SW480 (cell line): ENCODE data around the gene PACSIN3.
A peak's percentile ranks its signal among the peaks of the same experiment; 100 is the strongest.
"Not testable (repeated sequence)": the region's sequence is repeated elsewhere in the genome, so short reads cannot be mapped to it uniquely, and the experiment has no call there.

Source experiments
- DNase-seq: peaks from one replicate; pipeline ENCODE4 v3.0.0-alpha.2; 2016; ENCODE audit warnings: low spot score

PACSIN3 gene

GRCh38 chr11:47186076-47186699 is at the start of gene PACSIN3:
Gene PACSIN3 (minus strand): TSS chr11:47186434. CDS start chr11:47182727, 3,707 bp downstream.
- peak; percentile 48 for DNase-seq

DNA sequence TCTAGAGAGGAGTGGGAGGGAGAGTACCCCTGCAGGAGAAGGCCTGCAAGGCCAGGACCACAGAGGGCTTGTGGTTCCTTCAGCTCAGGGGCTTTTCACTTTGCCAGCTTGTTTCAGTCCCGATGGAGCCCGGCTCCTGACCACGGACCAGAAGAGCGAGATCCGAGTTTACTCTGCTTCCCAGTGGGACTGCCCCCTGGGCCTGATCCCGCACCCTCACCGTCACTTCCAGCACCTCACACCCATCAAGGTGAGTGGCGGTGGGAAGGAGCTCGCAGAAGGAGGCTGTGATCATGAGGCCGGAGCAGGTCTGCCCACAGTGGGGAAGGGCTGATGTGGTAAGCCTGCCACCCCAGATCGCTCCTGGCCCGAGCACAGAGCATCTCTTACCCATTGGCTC is 48.9 kb upstream of the PACSIN3 start:
- no peak for DNase-seq

DNA sequence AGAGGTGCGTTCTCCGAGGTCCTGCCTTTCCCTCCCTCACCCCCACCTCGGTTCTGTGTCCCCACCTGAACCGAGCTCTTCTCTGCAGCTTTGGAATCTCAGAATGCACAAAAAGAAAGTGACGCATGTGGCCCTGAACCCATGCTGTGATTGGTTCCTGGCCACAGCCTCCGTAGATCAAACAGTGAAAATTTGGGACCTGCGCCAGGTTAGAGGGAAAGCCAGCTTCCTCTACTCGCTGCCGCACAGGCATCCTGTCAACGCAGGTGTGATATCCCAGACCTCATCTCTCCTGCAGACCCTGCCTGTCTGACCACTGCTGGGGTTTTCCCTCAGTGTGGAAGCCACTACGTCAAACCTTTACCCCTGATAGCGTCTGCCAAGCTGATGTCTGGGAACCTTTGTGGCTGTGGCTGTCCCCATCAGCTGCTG is 48.5 kb upstream of the PACSIN3 start:
- peak; percentile 49 for DNase-seq

DNA sequence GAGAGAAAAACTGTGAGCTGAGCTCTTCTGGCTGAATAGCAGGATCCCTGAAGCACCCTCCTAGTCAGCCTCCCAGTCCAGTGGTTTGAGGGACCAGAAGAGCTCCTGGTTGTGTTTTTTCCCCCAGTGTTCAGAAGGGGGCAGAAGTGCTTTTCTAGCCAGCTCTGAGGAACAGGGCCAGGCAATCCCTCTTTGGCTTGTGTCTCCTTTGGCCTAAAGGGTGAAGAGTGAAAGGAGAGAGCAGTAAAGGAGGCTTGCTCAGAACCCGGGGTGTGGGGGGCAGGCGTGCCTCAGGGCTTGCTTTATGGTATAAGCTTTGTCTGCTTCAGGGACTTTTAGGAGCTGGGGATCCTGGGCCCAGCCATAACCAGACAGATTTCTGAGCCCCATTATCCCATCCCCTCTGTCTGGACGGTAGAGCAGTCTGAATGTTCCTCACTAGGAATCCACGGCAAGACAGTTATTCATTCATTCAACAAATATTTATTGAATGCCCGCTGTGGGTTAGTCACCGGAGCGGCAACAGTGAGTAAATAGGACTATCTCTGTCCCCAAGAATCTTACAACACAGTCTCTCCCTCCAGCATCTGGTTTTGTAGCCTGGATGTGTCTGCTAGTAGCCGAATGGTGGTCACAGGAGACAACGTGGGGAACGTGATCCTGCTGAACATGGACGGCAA is 47.9 kb upstream of the PACSIN3 start:
- DNase-seq: peak; percentile 60

- DNase-seq: no peak
Measured at GRCh38 chr11:47233051-47233450, 46.8 kb upstream of the PACSIN3 start.

DNA sequence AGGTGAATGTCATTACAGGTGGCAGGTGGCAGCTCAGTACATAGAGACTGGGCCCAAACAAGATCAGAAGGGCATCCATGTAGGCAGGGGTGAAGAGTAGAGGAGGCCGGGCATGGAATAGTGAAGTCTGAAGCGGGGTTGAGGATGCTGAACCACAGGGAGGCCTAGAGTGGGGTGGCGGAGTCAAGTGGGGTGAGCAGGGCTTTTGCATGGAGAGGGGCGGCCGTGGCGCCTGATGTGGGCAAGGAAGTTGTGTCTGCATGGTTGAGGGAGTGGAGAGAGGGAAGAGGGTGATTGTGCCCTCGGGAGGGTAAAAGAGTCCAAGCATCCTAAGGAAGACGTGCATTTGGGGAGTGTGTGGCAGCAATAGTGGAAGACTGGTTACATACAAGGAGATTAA is 42.9 kb upstream of the PACSIN3 start:
- DNase-seq: no peak

DNA sequence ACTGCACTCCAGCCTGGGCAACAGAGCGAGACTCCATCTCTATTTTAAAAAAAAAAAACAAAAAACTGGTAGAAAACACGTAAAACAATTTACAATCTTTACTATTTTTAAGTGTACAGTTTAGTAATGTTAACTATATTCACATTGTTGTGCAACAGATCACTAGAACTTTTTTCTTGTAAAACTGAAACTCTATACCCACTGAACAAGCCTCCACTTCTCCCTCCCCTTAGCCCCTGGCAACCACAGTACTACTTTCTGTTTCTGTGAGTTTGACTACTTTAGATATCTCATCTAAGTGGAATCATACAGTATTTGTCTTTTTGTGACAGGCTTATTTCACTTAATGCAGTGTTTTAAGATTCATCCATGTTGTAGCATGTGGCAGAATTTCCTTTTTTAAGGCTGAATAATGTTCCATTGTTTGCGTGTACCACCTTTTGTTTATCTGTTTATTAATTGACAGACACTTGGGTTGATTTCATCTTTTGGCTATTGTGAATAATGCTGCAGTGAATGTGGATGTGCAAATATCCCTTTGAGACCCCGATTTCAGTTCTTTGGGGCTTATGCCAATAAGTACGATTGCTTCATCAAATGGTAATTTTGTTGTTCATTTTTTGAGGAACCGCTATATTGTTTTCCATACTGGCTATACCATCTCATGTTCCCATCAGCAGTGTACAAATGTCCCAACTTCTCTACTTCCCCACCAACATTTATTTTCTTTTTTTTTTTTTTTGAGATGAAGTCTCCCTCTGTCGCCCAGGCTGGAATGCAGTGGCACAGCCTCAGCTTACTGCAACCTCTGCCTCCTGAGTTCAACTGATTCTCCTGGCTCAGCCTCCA is 39.5 kb upstream of the PACSIN3 start:
- no peak for DNase-seq

GRCh38 chr11:47222696-47223095 is 36.5 kb upstream of the PACSIN3 start:
- no peak for DNase-seq

GRCh38 chr11:47220401-47220821 is 34.2 kb upstream of the PACSIN3 start:
- DNase-seq: peak; percentile 25

DNA sequence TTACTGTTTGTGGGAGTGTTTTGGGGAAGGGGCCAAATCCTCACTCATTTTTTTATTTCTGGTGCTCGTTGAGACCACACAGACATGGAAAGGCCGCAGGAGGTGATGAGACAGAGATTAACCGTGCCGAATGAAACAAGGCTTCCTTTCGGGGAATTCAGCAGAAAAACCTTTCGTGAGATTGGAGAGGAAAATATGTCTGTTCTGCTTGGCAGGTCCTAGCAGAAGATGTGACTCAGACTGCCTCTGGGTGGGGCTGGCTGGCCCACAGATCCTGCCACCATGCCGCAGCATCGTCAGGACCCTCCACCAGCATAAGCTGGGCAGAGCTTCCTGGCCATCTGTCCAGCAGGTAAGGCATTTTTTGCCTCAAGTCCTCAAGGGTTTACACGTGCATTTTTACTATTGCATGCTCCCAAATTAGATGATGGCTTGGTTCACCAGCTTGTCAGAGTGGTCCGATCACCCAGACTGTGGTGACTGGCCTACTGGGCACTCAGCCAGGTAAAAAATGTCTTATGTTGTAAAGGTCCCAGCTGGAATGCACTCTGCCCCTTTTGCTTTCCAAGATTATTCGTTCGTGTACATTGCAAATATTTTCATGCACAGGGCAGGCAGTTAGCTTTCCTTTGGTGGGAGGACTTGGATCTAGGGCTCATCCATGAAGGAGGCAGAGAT is 30.0 kb upstream of the PACSIN3 start:
- peak; percentile 63 for DNase-seq

DNA sequence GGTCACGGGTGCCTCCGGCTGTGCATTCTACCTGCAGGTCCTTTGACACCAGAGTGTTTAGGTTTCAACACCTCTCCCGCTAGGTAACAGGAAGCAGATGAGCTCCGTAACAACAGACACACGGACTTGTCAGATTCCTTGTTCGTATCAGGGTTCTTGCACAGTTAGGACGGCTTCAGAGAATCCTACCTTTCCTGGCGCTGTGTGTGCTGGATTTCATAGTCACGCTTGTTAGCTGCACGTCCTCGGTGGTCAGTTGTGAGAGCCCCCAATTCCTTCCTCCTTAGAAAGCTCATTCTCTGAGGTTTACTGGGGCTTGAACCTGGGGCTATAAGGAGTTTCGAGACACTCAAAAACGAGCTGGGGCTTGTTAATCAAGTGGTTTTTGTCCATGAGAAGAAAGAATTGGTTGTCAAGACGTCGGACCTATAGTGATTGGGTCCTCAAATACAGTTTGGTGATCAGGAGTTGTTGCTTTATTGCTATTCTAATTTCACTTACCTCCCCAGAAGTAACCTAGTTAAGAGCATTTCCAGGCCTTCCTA is 29.2 kb upstream of the PACSIN3 start:
- DNase-seq: no peak

DNA sequence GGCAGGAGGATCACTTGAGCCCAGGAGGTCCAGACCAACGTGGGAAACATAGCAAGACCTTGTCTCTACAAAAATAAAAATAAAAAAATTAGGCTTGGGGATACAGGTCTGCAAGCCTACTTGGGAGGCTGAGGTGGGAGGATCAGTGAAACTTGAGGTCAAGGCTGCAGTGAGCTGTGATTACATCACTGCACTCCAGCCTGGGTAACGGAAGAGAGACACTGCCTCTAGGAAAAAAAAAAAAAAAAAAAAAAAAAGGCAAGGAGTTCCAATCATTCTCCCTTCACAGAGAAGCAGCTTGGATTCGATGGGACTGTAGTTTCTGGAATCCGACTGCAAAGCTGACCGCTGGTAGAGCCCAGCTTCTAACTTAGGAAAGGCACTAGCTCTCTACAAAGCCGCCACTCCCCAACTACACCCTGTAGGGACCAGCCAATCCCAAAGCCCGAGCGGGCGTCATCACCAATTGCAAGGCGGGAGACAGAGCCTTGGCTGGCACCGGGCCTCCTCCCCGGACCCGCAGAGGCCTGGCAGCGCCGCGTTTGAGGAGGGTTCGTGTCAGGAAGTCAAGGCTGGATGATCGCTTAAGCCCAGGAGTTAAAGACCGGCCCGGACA is 27.8 kb upstream of the PACSIN3 start:
- peak; percentile 95 for DNase-seq

GRCh38 chr11:47212938-47213337 is 26.7 kb upstream of the PACSIN3 start:
- DNase-seq: no peak

- no peak for DNase-seq
Measured at GRCh38 chr11:47208628-47209027, 22.4 kb upstream of the PACSIN3 start.

DNA sequence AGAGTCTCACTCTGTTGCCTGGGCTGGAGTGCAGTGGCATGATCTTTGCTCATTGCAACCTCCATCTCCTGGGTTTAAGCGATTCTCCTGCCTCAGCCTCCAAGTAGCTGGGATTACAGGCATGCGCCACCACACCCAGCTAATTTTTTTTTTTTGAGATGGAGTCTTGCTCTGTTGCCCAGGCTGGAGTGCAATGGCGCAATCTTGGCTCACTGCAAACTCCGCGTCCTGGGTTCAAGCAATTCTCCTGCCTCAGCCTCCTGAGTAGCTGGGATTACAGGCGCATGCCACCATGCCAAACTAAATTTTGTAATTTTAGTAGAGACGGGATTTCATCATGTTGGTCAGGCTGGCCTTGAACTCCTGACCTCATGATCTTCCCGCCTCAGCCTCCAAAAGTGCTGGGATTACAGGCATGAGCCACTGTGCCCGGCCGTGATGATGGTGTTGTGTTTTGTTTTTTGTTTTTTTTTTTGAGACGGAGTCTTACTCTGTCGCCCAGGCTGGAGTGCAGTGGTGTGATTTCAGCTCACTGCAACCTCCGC is 21.8 kb upstream of the PACSIN3 start:
- not testable (repeated sequence) for DNase-seq

GRCh38 chr11:47207459-47207858 is 21.2 kb upstream of the PACSIN3 start:
- DNase-seq: no peak

GRCh38 chr11:47206577-47206976 is 20.3 kb upstream of the PACSIN3 start:
- DNase-seq: not testable (repeated sequence)

DNA sequence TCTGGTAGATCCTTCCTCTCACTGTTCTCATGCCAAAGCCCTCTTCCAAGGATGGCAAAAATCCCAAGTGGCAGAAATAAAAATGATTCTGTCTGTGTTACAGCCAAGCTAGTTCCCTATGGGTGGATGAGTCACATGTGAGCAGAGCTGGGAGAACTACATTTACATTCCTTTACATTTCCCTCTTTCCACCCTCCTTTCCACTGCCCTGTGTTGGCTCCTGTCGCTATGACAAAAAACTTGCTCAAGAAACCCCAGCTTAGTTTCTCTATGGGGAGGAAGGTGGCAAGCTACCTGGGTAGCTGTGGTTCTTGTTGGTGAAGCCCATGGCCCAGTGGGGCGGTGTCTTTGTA is 18.4 kb upstream of the PACSIN3 start:
- DNase-seq: peak; percentile 30

DNA sequence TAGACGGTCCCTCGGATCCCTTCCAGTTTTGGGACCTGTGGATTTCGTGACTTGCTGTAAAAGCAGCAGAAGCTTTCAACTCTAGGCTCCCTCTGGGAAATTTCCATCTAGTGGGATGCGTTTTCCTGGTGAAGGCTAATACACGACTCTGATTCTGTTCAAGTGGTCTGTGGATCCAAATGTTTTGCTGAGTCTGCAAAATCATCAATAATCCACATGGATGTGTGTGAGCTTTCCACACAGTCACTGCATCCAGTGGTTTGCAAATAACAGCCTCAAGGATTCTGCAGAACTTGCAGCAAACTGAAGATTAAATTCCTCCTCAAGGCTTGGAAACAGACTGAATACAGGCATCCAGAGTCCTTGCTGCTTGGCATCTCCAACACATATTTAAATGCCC is 16.3 kb upstream of the PACSIN3 start:
- no peak for DNase-seq

- no peak for DNase-seq
Measured at GRCh38 chr11:47201015-47201414, 14.8 kb upstream of the PACSIN3 start.

GRCh38 chr11:47198161-47198560 is 11.9 kb upstream of the PACSIN3 start:
- not testable (repeated sequence) for DNase-seq
